HG02759 (cell line): ENCODE measurements around the gene NGEF.
"Not testable (repeated sequence)": the region's sequence is repeated elsewhere in the genome, so short reads cannot be mapped to it uniquely, and the experiment has no call there.

Source experiments
- ATAC-seq: cut with Tn5 transposase; IDR thresholded peaks from one replicate; pipeline ENCODE4 v1.9.1; 2021; ENCODE audit warnings: mild to moderate bottlenecking, moderate library complexity; ENCODE audit not compliant: unreplicated experiment

The NGEF gene

GRCh38 chr2:233023007-233023760 is 10.1 kb upstream of the NGEF start:
- ATAC-seq: no peak

- no peak for ATAC-seq
Measured at GRCh38 chr2:233022561-233022960, 9.5 kb upstream of the NGEF start.

- ATAC-seq: no peak
Measured at GRCh38 chr2:233021771-233022170, 8.7 kb upstream of the NGEF start.

GRCh38 chr2:233020454-233020853 is 7.4 kb upstream of the NGEF start:
- no peak for ATAC-seq

DNA sequence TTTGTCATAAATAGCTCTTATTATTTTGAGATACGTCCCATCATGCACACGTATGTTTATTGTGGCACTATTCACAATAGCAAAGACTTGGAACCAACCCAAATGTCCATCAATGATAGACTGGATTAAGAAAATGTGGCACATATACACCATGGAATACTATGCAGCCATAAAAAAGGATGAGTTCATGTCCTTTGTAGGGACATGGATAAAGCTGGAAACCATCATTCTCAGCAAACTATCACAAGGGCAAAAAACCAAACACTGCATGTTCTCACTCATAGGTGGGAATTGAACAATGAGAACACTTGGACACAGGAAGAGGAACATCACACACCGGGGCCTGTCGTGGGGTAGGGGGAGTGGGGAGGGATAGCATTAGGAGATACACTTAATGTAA is 6.6 kb upstream of the NGEF start:
- not testable (repeated sequence) for ATAC-seq

DNA sequence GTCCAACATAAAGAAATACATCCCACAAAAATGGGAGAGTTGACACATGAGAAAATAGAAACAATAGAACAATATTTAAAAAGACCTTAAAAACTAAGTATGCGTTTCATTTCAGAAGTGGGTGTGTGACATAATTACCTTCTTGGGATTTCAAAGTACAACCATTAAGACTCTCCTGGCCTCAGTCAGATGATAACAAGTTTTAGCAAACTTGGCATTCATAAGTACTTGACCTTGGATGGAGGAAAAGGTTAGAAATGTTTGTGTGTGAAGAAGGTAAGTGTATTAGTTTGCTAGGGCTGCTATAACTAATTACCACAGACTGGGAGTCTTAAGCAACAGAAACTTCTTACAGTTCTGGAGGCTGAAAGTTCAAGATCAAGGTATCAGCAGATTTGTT is 4.9 kb upstream of the NGEF start:
- ATAC-seq: no peak

GRCh38 chr2:233015019-233015645 is 2.1 kb upstream of the NGEF start:
- ATAC-seq: no peak

- ATAC-seq: no peak
Measured at GRCh38 chr2:233013650-233014049, 594 bp upstream of the NGEF start.

DNA sequence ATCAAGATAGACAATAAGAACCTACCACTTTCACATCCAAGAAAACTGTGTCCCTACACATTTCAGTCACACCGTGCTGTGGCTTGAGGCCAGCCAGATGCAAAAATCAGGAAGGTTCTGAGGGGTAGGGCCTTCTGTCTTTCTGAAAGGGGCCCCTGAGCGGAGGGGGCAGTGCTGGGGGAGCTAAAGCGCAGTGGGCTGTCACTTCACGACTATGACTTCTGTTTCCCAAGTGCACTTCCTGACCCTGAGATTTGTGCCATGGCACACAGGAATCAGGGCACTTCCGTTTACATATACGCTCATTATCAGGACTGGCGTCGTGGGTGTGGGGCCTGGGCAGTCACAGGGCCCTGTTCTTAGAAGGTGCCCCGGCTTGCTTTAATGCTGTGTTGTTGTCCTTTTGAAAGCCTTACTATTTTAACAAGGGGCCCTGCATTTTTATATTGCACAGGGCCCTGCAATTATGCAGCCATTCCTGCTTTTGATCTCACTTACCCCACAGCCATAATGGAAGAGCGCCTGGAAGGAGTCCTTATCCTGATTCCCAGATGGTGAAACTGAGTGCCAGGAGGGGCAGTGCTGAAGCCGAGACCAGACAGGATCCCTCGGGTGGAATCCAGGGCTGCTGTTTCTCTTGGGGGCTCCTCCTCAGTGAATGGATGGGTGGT is 620 bp downstream of the NGEF start:
- ATAC-seq: no peak

- ATAC-seq: no peak
Measured at GRCh38 chr2:233011702-233012131, 1.3 kb downstream of the NGEF start.

DNA sequence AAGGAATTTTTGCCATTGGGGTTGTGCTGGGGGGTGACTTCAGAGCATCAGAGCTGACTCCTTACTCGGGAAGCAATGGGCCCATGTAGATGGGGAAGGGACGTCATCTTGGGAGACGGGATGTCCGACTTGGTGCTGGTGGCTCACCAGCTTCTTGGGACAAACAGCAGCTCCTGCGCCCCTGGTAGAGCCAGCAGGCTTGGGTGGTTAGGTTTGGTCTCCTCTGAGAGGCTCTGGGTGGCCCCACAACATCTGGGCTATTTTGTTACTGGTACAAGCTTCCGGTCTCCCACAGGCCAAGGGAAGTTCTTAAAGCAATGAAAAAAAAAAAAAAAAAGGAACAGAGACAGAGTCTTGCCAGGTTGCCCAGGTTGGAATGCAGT is 1.8 kb downstream of the NGEF start:
- ATAC-seq: no peak

- ATAC-seq: no peak
Measured at GRCh38 chr2:233010569-233011267, 2.3 kb downstream of the NGEF start.

DNA sequence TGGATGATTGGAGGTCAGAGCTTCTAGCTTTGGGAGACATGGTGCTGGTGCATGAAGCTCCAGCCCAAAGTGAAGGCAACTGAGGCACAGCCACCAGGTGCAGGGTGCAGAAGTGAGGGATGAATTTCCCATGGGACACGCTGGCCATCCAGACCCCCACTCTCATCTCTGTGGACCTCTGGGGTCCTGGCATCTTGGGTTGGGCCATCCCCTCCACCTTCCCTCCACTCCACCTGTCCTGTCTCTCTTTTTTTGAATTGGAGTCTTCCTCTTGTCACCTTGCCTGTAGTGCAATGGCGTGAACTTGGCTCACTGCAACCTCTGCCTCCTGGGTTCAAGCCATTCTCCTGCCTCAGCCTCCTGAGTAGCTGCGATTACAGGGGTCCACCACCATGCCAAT is 3.4 kb downstream of the NGEF start:
- no peak for ATAC-seq

GRCh38 chr2:233007739-233008138 is 5.3 kb downstream of the NGEF start:
- ATAC-seq: no peak

GRCh38 chr2:233007270-233007669 is 5.8 kb downstream of the NGEF start:
- ATAC-seq: no peak

- ATAC-seq: no peak
Measured at GRCh38 chr2:233006648-233007047, 6.4 kb downstream of the NGEF start.

DNA sequence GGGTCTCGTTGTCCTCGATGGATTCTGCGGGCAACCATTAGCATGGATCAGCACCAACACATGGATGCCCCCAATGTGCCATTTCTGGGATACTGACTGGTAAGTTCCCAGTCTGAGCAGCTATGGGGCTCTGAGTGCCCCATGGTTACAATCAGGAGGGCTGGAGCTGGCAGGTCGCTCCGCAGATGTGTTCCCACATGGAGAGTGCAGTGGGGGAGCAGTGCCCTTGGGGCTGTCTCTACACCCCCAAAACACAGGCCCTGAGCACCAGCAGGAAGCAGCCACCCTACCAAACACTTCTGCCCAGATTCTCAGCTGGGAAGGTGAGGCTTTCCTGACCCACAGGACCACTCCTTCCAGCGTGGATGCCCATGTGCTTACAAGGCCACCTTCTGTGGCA is 8.0 kb downstream of the NGEF start:
- no peak for ATAC-seq

DNA sequence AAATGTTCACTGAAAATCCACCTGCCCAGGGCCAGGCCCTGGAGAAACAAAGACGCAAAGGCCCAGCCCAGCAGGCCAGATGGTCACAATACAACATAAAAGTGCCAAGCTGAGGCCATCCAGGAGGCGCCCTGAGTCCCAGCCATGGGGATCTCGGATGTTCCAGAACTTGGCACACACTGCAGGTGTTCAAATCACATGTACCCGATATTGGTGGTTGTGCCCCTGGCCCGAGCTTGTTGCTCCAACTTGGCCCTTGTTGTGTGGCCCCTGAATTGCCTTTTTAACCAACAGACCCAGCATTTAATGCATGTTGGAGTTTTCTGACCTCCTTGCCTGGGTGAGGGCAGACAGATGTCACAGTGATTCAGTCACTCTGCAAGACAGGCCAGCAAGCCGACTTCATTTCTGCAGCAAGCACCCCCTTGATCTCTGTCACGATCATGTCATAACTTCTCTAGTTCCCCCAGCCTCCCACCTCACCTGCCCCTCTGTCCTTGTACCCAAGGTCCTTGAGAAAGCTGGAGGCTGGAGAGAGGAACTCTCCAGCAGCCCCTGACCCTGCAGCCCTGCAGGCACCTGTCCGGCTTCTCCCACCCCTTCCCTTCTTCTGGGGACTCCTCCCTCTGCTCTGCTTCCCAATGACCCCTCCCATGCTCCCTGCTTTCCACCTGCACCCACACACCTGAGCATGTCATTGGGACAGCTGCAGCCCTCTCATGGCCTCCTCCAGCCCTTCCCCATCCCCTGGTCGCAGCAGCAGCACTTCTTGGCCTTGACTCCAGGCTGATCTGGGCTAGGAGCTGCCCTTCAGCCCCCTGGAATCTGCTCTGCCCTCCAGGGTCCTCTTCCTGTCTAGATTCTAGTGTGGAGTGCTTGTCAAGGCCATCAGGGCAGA is 9.1 kb downstream of the NGEF start:
- ATAC-seq: no peak

DNA sequence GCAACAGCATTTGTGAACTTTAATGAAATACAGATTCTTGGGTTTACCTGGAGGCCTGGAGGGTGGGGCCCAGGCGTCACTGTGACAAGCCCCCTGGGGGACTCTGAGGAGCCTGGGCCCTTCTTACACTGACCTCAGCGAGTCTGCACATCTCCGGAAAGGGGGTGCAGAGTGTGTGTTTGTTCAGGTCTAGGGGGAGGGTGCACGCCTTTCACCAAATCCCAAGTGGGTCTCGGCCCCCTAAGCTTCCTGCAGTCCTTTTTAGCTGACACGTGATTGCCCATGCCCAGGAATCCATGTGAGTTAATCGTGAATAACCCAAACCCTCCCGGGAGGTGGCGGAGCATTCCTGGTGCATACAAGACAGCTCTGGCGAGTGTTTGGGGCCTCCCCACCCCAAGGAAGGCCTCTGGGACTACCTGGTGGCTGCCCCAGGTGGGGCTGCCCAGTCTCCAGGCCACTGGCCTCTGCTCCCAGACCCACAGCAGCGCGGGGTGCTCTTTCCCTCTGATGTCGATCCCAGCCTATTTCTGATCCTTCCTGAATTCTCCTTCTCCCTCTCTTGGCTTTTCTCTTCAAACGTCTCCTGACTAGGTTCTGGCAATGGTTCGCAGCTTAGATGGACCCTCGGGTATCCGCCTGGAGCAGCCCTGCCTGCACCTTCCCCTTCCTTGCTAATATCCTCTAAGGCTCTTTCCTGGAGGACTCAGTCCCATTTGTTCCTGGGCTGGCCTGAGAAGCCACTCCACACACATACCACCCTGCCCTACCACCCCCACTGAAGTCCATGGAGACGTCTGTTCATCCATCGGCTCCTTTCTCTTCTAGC is 10.0 kb downstream of the NGEF start:
- no peak for ATAC-seq
